GM19193 (cell line): Measurements from ENCODE around the gene BSCL2.

Source experiments
- POLR2A ChIP-seq: IDR thresholded peaks from 4 replicates; pipeline ENCODE4 v1.6.1; 2011; ENCODE audit not compliant: insufficient read depth, insufficient read length; ENCODE audit errors: extremely low read depth

BSCL2 gene

GRCh38 chr11:62708392-62708791, 1.2 kb upstream of the BSCL2 start:
- TF ChIP-seq POLR2A = no peak

- no peak for TF ChIP-seq POLR2A
Observed at GRCh38 chr11:62706850-62707247, 375 bp downstream of the BSCL2 start.

GRCh38 chr11:62705880-62706849, 1.1 kb downstream of the BSCL2 start:
- TF ChIP-seq POLR2A = peak; percentile 65

- no peak for TF ChIP-seq POLR2A
Observed at GRCh38 chr11:62705413-62705812, 1.8 kb downstream of the BSCL2 start.

GRCh38 chr11:62702246-62702645, 5.0 kb downstream of the BSCL2 start:
- no peak for TF ChIP-seq POLR2A

- no peak for TF ChIP-seq POLR2A
Observed at GRCh38 chr11:62694455-62695167, 12.6 kb downstream of the BSCL2 start.

GRCh38 chr11:62689421-62690183, 17.6 kb downstream of the BSCL2 start, which contains the start of gene LRRN4CL:
TSS of gene LRRN4CL (minus strand) at chr11:62689530. CDS start at chr11:62688508, 1,022 bp downstream.
- TF ChIP-seq POLR2A = no peak

DNA sequence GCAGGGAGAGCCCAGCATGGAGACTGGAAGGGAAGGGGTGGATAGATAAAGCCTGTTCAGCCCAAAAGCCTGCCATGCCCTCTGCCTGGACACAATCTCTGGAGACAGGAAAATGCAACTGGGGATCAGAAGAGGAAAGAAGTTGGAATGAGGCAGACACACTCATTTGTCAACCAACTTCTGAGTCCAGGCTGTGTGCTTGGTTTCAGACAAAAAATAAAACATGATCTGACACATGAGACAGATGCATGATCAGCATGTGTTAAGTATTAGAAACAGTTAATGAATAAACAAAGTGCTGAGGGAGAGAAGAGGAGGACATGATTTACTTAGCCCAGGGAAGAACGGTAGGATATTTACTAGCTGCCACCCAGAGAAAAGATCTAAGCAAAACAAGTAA, 18.7 kb downstream of the BSCL2 start:
- TF ChIP-seq POLR2A = no peak

DNA sequence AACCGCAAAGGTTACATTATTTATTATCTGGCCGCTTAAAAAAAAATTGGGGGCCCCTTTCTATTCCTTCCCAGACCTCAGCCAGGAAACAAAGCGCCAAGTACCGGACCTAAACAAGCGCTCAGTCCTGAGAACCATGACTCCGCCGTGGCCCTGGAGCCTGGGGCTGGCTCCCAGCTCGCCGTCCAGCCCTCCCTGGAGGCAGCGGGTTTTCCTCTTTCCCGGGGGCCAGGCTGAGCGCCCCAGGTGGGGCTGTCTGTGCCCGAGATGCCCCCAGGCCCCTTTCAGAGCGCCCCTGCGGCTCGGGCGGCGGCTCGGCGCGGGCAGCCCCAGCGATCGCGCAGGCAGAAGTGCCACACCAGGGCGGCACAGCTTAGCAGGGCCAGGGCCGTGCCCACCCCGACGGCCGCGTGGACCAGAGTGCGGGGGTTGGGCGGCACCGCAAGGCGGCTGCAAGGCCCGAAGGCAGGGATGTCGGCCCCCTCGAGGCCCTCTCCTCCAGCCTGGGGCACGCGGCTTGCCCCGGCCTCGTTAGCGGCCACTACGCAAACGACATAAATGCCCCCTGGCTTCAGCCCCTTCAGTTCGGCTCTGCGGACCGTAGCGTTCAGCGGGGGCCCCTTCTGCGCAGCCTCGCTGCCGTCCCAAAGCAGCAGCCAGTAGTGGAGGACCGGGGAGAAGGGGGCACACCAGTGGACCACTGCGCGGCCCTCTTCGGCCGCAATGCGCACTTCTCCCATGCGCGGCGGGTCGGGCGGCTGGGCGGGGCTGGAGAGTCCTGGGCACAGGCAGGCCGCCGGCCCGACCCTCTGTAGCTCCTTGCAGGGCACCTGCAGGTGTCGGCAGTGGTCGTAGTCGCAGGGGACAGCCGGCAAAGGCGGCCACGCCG, 19.5 kb downstream of the BSCL2 start:
- no peak for TF ChIP-seq POLR2A

- no peak for TF ChIP-seq POLR2A
Observed at GRCh38 chr11:62682518-62682917, 24.7 kb downstream of the BSCL2 start.

- TF ChIP-seq POLR2A = no peak
Observed at GRCh38 chr11:62680825-62681240, 26.4 kb downstream of the BSCL2 start.

DNA sequence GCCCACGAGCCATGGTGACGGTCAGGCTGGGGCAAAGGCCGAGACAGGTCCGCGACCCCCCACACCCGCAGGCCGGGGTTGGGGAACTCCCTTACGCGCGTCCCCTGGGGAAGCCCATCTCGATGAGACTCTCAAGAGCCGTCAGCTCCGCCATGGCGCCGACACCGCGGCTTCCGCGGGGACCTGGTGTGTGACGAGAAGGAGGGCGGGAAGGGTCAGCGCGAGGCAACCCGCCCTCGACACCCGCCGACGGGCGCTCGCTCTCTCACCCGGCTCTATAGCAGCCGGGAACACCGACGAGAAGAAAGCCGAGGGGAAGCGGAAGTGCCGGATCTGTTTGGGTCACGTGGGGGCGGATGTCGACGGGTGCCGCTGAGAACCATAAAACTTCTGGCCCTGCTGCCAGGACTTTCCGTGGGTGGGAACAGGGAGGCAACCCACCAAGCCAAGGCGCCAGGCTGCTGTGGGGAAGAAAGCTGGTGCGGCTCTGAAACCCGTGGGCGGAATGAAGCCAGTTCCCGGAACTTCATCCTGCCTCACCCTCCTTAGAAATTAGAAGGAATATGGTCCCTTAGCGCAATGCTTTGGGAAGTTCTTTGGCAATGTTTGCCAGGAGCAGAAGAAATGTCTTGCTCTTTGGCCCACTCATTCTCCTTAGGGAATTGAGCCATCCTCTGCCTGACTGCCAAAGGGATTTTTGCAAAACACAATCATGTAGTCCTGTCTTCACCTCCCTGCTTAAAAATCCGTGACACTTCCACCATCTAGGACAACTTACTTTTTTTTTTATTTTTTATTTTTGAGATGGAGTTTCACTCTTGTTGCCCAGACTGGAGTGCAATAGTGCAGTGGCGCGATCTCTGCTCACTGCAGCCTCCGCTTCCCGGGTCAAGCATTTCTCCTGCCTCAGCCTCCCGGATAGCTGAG, 28.2 kb downstream of the BSCL2 start, which contains the start of gene UBXN1:
UBXN1 (minus strand) TSS at position 304 of the 927 bp plus-strand sequence; CDS start at position 154, 150 bp downstream.
- TF ChIP-seq POLR2A = peak; percentile 89

DNA sequence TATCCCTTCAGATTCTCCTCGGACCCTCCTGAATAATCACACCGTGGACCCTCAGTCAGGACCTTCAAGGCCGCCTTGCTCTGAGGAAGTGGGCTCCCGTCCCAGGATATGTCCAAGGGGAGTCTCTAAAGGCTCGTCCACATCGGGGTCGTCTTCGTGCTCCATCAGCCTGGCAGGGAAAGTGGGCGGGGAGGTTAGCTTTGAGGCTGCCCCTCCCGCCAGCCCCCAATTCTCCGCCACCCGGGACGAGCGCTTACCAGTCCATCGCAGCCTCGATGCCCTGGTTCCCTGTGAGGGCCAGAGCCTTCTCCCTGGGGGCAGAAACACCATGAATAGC, 28.8 kb downstream of the BSCL2 start:
- TF ChIP-seq POLR2A = no peak
